OCI-LY1 (cell line): ENCODE data around the gene NPLOC4.

Experiments used
- H2AFZ ChIP-seq: fragments of 200-600 bp; sonication (generic), shearing (Covaris generic); 2 replicates; pipeline ENCODE4 v1.6.0; 2014; ENCODE audit warnings: antibody characterized with exemption, mild to moderate bottlenecking, low read length
- H3F3A ChIP-seq: fragments of 200-600 bp; sonication (generic), shearing (Covaris generic); 2 replicates; pipeline ENCODE4 v1.6.0; 2014; ENCODE audit warnings: mild to moderate bottlenecking, antibody characterized with exemption, low read length, moderate library complexity; ENCODE audit not compliant: insufficient read depth
- H3K27ac ChIP-seq: fragments of 200-600 bp; sonication (generic); 2 replicates; pipeline ENCODE4 v1.5.1; 2014; ENCODE audit warnings: low read length, mixed run types, mild to moderate bottlenecking, low read depth; ENCODE audit not compliant: poor library complexity, severe bottlenecking
- H3K27me3 ChIP-seq: fragments of 200-600 bp; sonication (generic); 2 replicates; pipeline ENCODE4 v1.6.0; 2014; ENCODE audit warnings: antibody characterized with exemption, mild to moderate bottlenecking, low read length, moderate library complexity; ENCODE audit not compliant: insufficient read depth
- H3K36me3 ChIP-seq: fragments of 200-600 bp; sonication (generic); 2 replicates; pipeline ENCODE4 v1.6.1; 2014; ENCODE audit warnings: mild to moderate bottlenecking, antibody characterized with exemption, low read length, moderate library complexity, mixed read lengths; ENCODE audit not compliant: insufficient read depth
- H3K4me1 ChIP-seq: fragments of 200-600 bp; sonication (generic); 2 replicates; pipeline ENCODE4 v1.5.1; 2014; ENCODE audit warnings: mild to moderate bottlenecking, low read length, moderate library complexity; ENCODE audit not compliant: insufficient read depth, severe bottlenecking
- H3K4me2 ChIP-seq: fragments of 200-600 bp; sonication (generic), shearing (Covaris generic); 2 replicates; pipeline ENCODE4 v1.6.1; 2014; ENCODE audit warnings: low read length
- H3K4me3 ChIP-seq: fragments of 200-600 bp; sonication (generic); 2 replicates; pipeline ENCODE4 v1.5.1; 2014; ENCODE audit warnings: low read length, low read depth, mild to moderate bottlenecking, mixed read lengths; ENCODE audit not compliant: poor library complexity, severe bottlenecking
- H3K79me2 ChIP-seq: fragments of 200-600 bp; shearing (Covaris generic); 2 replicates; pipeline ENCODE4 v1.6.1; 2016; ENCODE audit warnings: mixed run types, low read length, mixed read lengths; ENCODE audit not compliant: insufficient read depth
- H3K9ac ChIP-seq: fragments of 200-600 bp; sonication (generic), shearing (Covaris generic); 2 replicates; pipeline ENCODE4 v1.6.1; 2014; ENCODE audit warnings: mild to moderate bottlenecking, low read length, mixed read lengths
- H3K9me2 ChIP-seq: fragments of 200-600 bp; sonication (generic), shearing (Covaris generic); 2 replicates; pipeline ENCODE4 v1.6.1; 2014; ENCODE audit warnings: low read depth, mild to moderate bottlenecking, low read length, mixed read lengths
- H3K9me3 ChIP-seq: fragments of 200-600 bp; shearing (Covaris generic); 2 replicates; pipeline ENCODE4 v1.6.1; 2014; ENCODE audit warnings: low read length, mixed read lengths
- H4K20me1 ChIP-seq: fragments of 200-600 bp; sonication (generic), shearing (Covaris generic); 2 replicates; pipeline ENCODE4 v1.6.0; 2016; ENCODE audit warnings: mild to moderate bottlenecking, low read length; ENCODE audit not compliant: insufficient read depth
- CTCF ChIP-seq: fragments of 200-600 bp; sonication (generic), shearing (Covaris generic); IDR thresholded peaks from 2 replicates; pipeline ENCODE4 v1.5.1; 2017; ENCODE audit warnings: mild to moderate bottlenecking, antibody characterized with exemption, low read length, moderate library complexity, mixed read lengths
- EZH2 ChIP-seq: fragments of 200-600 bp; sonication (generic), shearing (Covaris generic); IDR thresholded peaks from 2 replicates; pipeline ENCODE4 v1.8.0; 2017; ENCODE audit warnings: borderline replicate concordance, mixed run types, mild to moderate bottlenecking, antibody characterized with exemption, low read length, moderate library complexity, mixed read lengths

The NPLOC4 gene

GRCh38 chr17:81508639-81509206 is 128.2 kb downstream of the NPLOC4 start:
- Histone ChIP-seq H3K27me3 (no peaks in the 10 kb centered on the region), H3K79me2 (peaks cover 6% of the 10 kb centered on the region; the same call in 1 of the 2 replicates), H3K9me3 (no peaks in the 10 kb centered on the region), H3K9ac (peak overlapping the region; percentile 98; the same call in 1 of the 2 replicates), H3K4me1 (peaks cover 33% of the 10 kb centered on the region), H3K4me3 (peak overlapping the region; percentile 99), H2AFZ (no peak overlapping the region), H3F3A (peaks cover 31% of the 10 kb centered on the region), H3K27ac (peak overlapping the region; percentile 35), H3K36me3 (peaks cover 42% of the 10 kb centered on the region), H3K9me2 (no peaks in the 10 kb centered on the region), H3K4me2 (peak overlapping the region; percentile 78), H4K20me1 (no peaks in the 10 kb centered on the region)
- TF ChIP-seq CTCF (no peak), EZH2 (no peak)
